ENCODE data around the gene TFF3.

TFF3 gene

GRCh38 chr21:42319851-42320572 lies 4.8 kb upstream of the TFF3 start:
- DNase-seq, result peak; percentile 55

- no peak for DNase-seq
Measured at GRCh38 chr21:42319376-42319775, 4.2 kb upstream of the TFF3 start.

- peak; percentile 46 for DNase-seq
Measured at GRCh38 chr21:42317826-42318746, 2.9 kb upstream of the TFF3 start.

GRCh38 chr21:42317341-42317741 lies 2.1 kb upstream of the TFF3 start:
- peak; percentile 29 for DNase-seq

- DNase-seq, result peak; percentile 29
Measured at GRCh38 chr21:42316891-42317290, 1.7 kb upstream of the TFF3 start.

- peak; percentile 36 for DNase-seq
Measured at GRCh38 chr21:42314616-42315295, 453 bp downstream of the TFF3 start.

- peak; percentile 55 for DNase-seq
Measured at GRCh38 chr21:42313501-42313969, 1.7 kb downstream of the TFF3 start.

- DNase-seq, result peak; percentile 43
Measured at GRCh38 chr21:42312626-42313104, 2.5 kb downstream of the TFF3 start.

- peak; percentile 49 for DNase-seq
Measured at GRCh38 chr21:42311816-42312625, 3.2 kb downstream of the TFF3 start.

GRCh38 chr21:42311160-42311559 lies 4.0 kb downstream of the TFF3 start:
- DNase-seq, result peak; percentile 38

- peak; percentile 42 for DNase-seq
Measured at GRCh38 chr21:42310411-42311001, 4.7 kb downstream of the TFF3 start.

- peak; percentile 82 for DNase-seq
Measured at GRCh38 chr21:42309753-42310213, 5.4 kb downstream of the TFF3 start.

- no peak for DNase-seq
Measured at GRCh38 chr21:42308914-42309752, 6.1 kb downstream of the TFF3 start.

- no peak for DNase-seq
Measured at GRCh38 chr21:42308161-42308913, 6.9 kb downstream of the TFF3 start.

GRCh38 chr21:42307106-42307505 lies 8.1 kb downstream of the TFF3 start:
- peak; percentile 41 for DNase-seq

- DNase-seq, result peak; percentile 49
Measured at GRCh38 chr21:42306366-42307035, 8.7 kb downstream of the TFF3 start.

- no peak for DNase-seq
Measured at GRCh38 chr21:42305707-42306147, 9.5 kb downstream of the TFF3 start.

- DNase-seq, result no peak
Measured at GRCh38 chr21:42304556-42305454, 10.4 kb downstream of the TFF3 start.

Measured in islet precursor cell (in vitro differentiated cells).